Neural progenitor cell (in vitro differentiated cells): ENCODE measurements around the gene ZDHHC11. TPM values are rescaled to one million over a fixed set of nuclear protein-coding genes. Genes with fewer than 3 reads are reported as not detected.

ENCODE experiments used
- DNase-seq: peaks from one replicate; pipeline ENCODE4 v3.0.0-alpha.2; 2016; ENCODE audit warnings: low spot score
- H2AFZ ChIP-seq: fragments of 200-600 bp; sonication (generic); replicated peaks from 2 replicates; pipeline ENCODE4 v1.6.1; 2016; ENCODE audit warnings: antibody characterized with exemption
- H3F3A ChIP-seq: fragments of 200-600 bp; sonication (generic); 2 replicates; pipeline ENCODE4 v1.6.1; 2016; ENCODE audit warnings: antibody characterized with exemption, low read depth
- H3K27ac ChIP-seq: fragments of 200-600 bp; sonication (generic); 2 replicates; pipeline ENCODE4 v1.5.1; 2016; ENCODE audit warnings: mild to moderate bottlenecking
- H3K27me3 ChIP-seq: fragments of 200-600 bp; sonication (generic); 2 replicates; pipeline ENCODE4 v1.6.1; 2016; ENCODE audit warnings: mild to moderate bottlenecking, moderate library complexity
- H3K36me3 ChIP-seq: fragments of 200-600 bp; sonication (generic); 2 replicates; pipeline ENCODE4 v1.5.1; 2016
- H3K4me1 ChIP-seq: fragments of 200-600 bp; sonication (generic); 2 replicates; pipeline ENCODE4 v1.6.1; 2016; ENCODE audit warnings: mixed run types
- H3K4me2 ChIP-seq: fragments of 200-600 bp; sonication (generic); 2 replicates; pipeline ENCODE4 v1.6.1; 2016
- H3K4me3 ChIP-seq: fragments of 200-600 bp; sonication (generic); 2 replicates; pipeline ENCODE4 v1.5.1; 2016
- H3K79me2 ChIP-seq: fragments of 200-600 bp; sonication (generic); 2 replicates; pipeline ENCODE4 v1.6.1; 2016; ENCODE audit warnings: low read depth
- H3K9ac ChIP-seq: fragments of 200-600 bp; sonication (generic); 2 replicates; pipeline ENCODE4 v1.6.1; 2016
- H3K9me3 ChIP-seq: fragments of 200-600 bp; sonication (generic); 2 replicates; pipeline ENCODE4 v1.5.1; 2016; ENCODE audit warnings: low read depth
- H4K20me1 ChIP-seq: fragments of 200-600 bp; sonication (generic); 2 replicates; pipeline ENCODE4 v1.6.1; 2016; ENCODE audit warnings: low read depth
- H3K27ac Mint-ChIP-seq: 3 replicates; pipeline ENCODE4 v1.8.0; 2021; ENCODE audit warnings: mixed read lengths
- H3K27me3 Mint-ChIP-seq: 2 replicates; pipeline ENCODE4 v1.8.0; 2022; ENCODE audit warnings: low read depth, mild to moderate bottlenecking, inconsistent platforms, moderate library complexity, mixed read lengths; ENCODE audit not compliant: insufficient read depth
- H3K36me3 Mint-ChIP-seq: 3 replicates; pipeline ENCODE4 v1.8.0; 2021; ENCODE audit warnings: mixed read lengths
- H3K4me1 Mint-ChIP-seq: 3 replicates; pipeline ENCODE4 v1.8.0; 2021; ENCODE audit warnings: mixed read lengths
- H3K4me3 Mint-ChIP-seq: 3 replicates; pipeline ENCODE4 v1.8.0; 2021; ENCODE audit warnings: mild to moderate bottlenecking, moderate library complexity, mixed read lengths
- H3K9me3 Mint-ChIP-seq: 3 replicates; pipeline ENCODE4 v1.8.0; 2020; ENCODE audit warnings: mixed read lengths
- CTCF ChIP-seq: fragments of 200-600 bp; sonication (generic); IDR thresholded peaks from 2 replicates; pipeline ENCODE4 v1.5.1; 2017; ENCODE audit warnings: antibody characterized with exemption, mild to moderate bottlenecking
- EZH2 ChIP-seq: fragments of 200-600 bp; sonication (generic); IDR thresholded peaks from 2 replicates; pipeline ENCODE4 v1.6.1; 2017; ENCODE audit warnings: antibody characterized with exemption, mild to moderate bottlenecking, moderate library complexity
- EZH2phosphoT487 ChIP-seq: fragments of 200-600 bp; sonication (generic); IDR thresholded peaks from 2 replicates; pipeline ENCODE4 v1.6.1; 2017; ENCODE audit warnings: antibody characterized with exemption
- total RNA-seq: library from RNA; depleted of rRNA; stranded (reverse); fragments of >200 nt; gene quantifications from 2 replicates; pipeline ENCODE4 v1.2.3, GENCODE V29; 2015; ENCODE audit warnings: low replicate concordance

ZDHHC11 gene
- total RNA-seq, 1 donor from 2014 or later, result 0.92 TPM

GRCh38 chr5:886716-887325 lies 36.0 kb upstream of the ZDHHC11 start:
- no peaks in the 10 kb centered on the region for H3K9me3 ChIP-seq
- no peak overlapping the region for H3K4me2 ChIP-seq
- H3K27ac Mint-ChIP-seq, result no peak overlapping the region
- H3K27me3 Mint-ChIP-seq, result no peaks in the 10 kb centered on the region
- H3F3A ChIP-seq, result peaks cover 4% of the 10 kb centered on the region
- H3K36me3 Mint-ChIP-seq, result peaks cover 53% of the 10 kb centered on the region
- H3K4me3 ChIP-seq, result no peak overlapping the region
- peaks cover 10% of the 10 kb centered on the region for H3K36me3 ChIP-seq
- DNase-seq, result no peak
- peaks cover 61% of the 10 kb centered on the region for H3K79me2 ChIP-seq
- peaks cover 15% of the 10 kb centered on the region for H4K20me1 ChIP-seq
- TF ChIP-seq EZH2phosphoT487 (no peak), EZH2 (no peak), CTCF (no peak)
- H2AFZ ChIP-seq, result no peak overlapping the region
- peaks cover 7% of the 10 kb centered on the region for H3K4me1 Mint-ChIP-seq
- no peak overlapping the region for H3K4me3 Mint-ChIP-seq
- H3K9ac ChIP-seq, result no peak overlapping the region
- H3K27ac ChIP-seq, result no peak overlapping the region
- peaks cover 10% of the 10 kb centered on the region for H3K4me1 ChIP-seq
- H3K27me3 ChIP-seq, result no peaks in the 10 kb centered on the region
- H3K9me3 Mint-ChIP-seq, result no peaks in the 10 kb centered on the region

- Mint-ChIP-seq H3K27me3 (peaks cover 2% of the 10 kb centered on the region), H3K4me1 (peaks cover 2% of the 10 kb centered on the region), H3K9me3 (no peaks in the 10 kb centered on the region), H3K4me3 (no peak overlapping the region), H3K27ac (no peak overlapping the region), H3K36me3 (peaks cover 53% of the 10 kb centered on the region)
- Histone ChIP-seq H3K36me3 (peaks cover 10% of the 10 kb centered on the region), H3K9me3 (no peaks in the 10 kb centered on the region), H2AFZ (no peak overlapping the region), H3K4me2 (no peak overlapping the region), H3K27ac (no peak overlapping the region), H3F3A (peaks cover 4% of the 10 kb centered on the region), H3K79me2 (peaks cover 54% of the 10 kb centered on the region), H3K27me3 (no peaks in the 10 kb centered on the region), H4K20me1 (peaks cover 8% of the 10 kb centered on the region), H3K4me3 (no peak overlapping the region), H3K9ac (no peak overlapping the region), H3K4me1 (peaks cover 2% of the 10 kb centered on the region)
- TF ChIP-seq EZH2phosphoT487 (no peak), EZH2 (no peak), CTCF (no peak)
- DNase-seq, result no peak
These were observed 35.2 kb upstream of the ZDHHC11 start for GRCh38 chr5:886036-886435.

GRCh38 chr5:885529-885928 lies 34.7 kb upstream of the ZDHHC11 start:
- Histone ChIP-seq H3K27ac (no peak overlapping the region), H3K27me3 (no peaks in the 10 kb centered on the region), H2AFZ (no peak overlapping the region), H3K9ac (no peak overlapping the region), H3K36me3 (peaks cover 10% of the 10 kb centered on the region), H3K4me1 (no peaks in the 10 kb centered on the region), H3F3A (peaks cover 4% of the 10 kb centered on the region), H3K4me2 (no peak overlapping the region), H4K20me1 (peaks cover 8% of the 10 kb centered on the region), H3K79me2 (peaks cover 49% of the 10 kb centered on the region), H3K9me3 (no peaks in the 10 kb centered on the region), H3K4me3 (no peak overlapping the region)
- H3K36me3 Mint-ChIP-seq, result peaks cover 53% of the 10 kb centered on the region
- H3K9me3 Mint-ChIP-seq, result no peaks in the 10 kb centered on the region
- no peaks in the 10 kb centered on the region for H3K4me1 Mint-ChIP-seq
- peaks cover 2% of the 10 kb centered on the region for H3K27me3 Mint-ChIP-seq
- no peak for DNase-seq
- TF ChIP-seq EZH2 (no peak), EZH2phosphoT487 (no peak), CTCF (no peak)
- H3K27ac Mint-ChIP-seq, result no peak overlapping the region
- no peak overlapping the region for H3K4me3 Mint-ChIP-seq
